Neural progenitor cell (in vitro differentiated cells): ENCODE measurements around the gene ITGA1.

Experiments used
- CTCF ChIP-seq: fragments of 200-600 bp; sonication (generic); IDR thresholded peaks from 2 replicates; pipeline ENCODE4 v1.5.1; 2017; ENCODE audit warnings: antibody characterized with exemption, mild to moderate bottlenecking
- EZH2 ChIP-seq: fragments of 200-600 bp; sonication (generic); IDR thresholded peaks from 2 replicates; pipeline ENCODE4 v1.6.1; 2017; ENCODE audit warnings: antibody characterized with exemption, mild to moderate bottlenecking, moderate library complexity
- EZH2phosphoT487 ChIP-seq: fragments of 200-600 bp; sonication (generic); IDR thresholded peaks from 2 replicates; pipeline ENCODE4 v1.6.1; 2017; ENCODE audit warnings: antibody characterized with exemption

DNA sequence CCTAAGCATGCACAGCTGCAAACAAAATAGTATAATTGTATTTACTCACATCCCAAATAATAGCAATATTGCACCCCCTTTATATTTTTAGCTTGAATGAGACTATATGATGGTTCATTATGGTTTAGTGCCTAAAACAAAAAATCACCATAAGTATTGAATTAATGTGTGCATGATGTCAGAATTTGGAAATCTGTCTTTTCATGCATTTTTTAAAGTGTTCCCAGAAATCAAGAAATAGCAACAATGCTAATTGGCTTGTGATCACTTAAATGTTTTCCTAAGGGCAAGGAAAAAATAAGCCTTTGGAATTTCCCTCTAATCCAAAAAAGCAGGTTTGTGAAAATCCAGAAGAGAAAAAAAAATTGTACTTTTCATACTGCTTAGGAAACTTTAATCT is 150.5 kb downstream of the ITGA1 start:
- TF ChIP-seq CTCF (no peak), EZH2phosphoT487 (no peak), EZH2 (no peak)
